Stomach (tissue), 9 donors: ENCODE measurements around the gene ROCK1. TPM values are rescaled to one million over a fixed set of nuclear protein-coding genes. Genes with fewer than 3 reads are reported as not detected.
A peak's percentile ranks its signal among the peaks of the same experiment; 100 is the strongest.
"Not testable (repeated sequence)": the region's sequence is repeated elsewhere in the genome, so short reads cannot be mapped to it uniquely, and the experiment has no call there.

Experiments
- DNase-seq, 2 donors: peaks; one replicate each; pipeline versions ENCODE4 v3.0.0 to v3.0.0-alpha.2; 2013 to 2019
- H3K27ac ChIP-seq, 5 donors: fragments of 200-600 bp in 4 of 5; sonication (generic) in 4 of 5; one replicate each; pipeline ENCODE4 v1.5.1; 2013 to 2019; ENCODE audit warnings: mild to moderate bottlenecking in 1 of 5, moderate library complexity in 1 of 5
- H3K27me3 ChIP-seq, 3 donors: fragments of 200-600 bp; sonication (generic); one replicate each; pipeline ENCODE4 v1.5.1; 2017 to 2019; ENCODE audit warnings: mixed run types in 1 of 3
- H3K36me3 ChIP-seq, 4 donors: fragments of 200-600 bp; sonication (generic); 1 replicate in 3 of 4; 2 replicates in 1 of 4; pipeline ENCODE4 v1.5.1; 2016 to 2019
- H3K4me1 ChIP-seq, 4 donors: fragments of 200-600 bp; sonication (generic); one replicate each; pipeline ENCODE4 v1.5.1; 2016 to 2019
- H3K4me3 ChIP-seq, 4 donors: fragments of 200-600 bp; sonication (generic) in 3 of 4; one replicate each; pipeline ENCODE4 v1.5.1; 2016 to 2019; ENCODE audit warnings: mild to moderate bottlenecking in 1 of 4
- H3K9me3 ChIP-seq, 4 donors: fragments of 200-600 bp; sonication (generic); one replicate each; pipeline ENCODE4 v1.5.1; 2016 to 2019
- CTCF ChIP-seq, 7 experiments: fragments of 450-650 bp in 4 of 7; fragments of 200-600 bp in 3 of 7; sonication (generic) in 3 of 7; IDR thresholded peaks; one replicate each; pipeline ENCODE4 v1.5.1; 2016 to 2019; ENCODE audit warnings: antibody characterized with exemption in 7 of 7, control low read depth in 2 of 7, mild to moderate bottlenecking in 1 of 7
- EP300 ChIP-seq: sonication (generic); formaldehyde crosslinking; IDR thresholded peaks from one replicate; pipeline ENCODE4 v1.6.1; 2017; ENCODE audit warnings: antibody characterized with exemption
- POLR2A ChIP-seq, 4 donors: fragments of 450-650 bp; IDR thresholded peaks; one replicate each; pipeline ENCODE4 v1.6.1; 2016; ENCODE audit warnings: antibody characterized with exemption in 4 of 4, control low read depth in 2 of 4, mild to moderate bottlenecking in 1 of 4, moderate library complexity in 1 of 4
- POLR2AphosphoS5 ChIP-seq, 3 donors: sonication (generic); formaldehyde crosslinking; IDR thresholded peaks; one replicate each; pipeline ENCODE4 v1.6.1; 2016; ENCODE audit warnings: antibody characterized with exemption in 3 of 3
- WGBS, 5 donors: extraction: QIAGEN DNeasy Blood & Tissue Kit in 3 of 5; methylation state at CpG; one replicate each; pipeline versions ENCODE4 v1.1.5 to v1.1.7; 2013 to 2018; 5-methylcytosine and 5-hydroxymethylcytosine counted together
- intact Hi-C: fragments of 100-400 bp; cut with DNase I; formaldehyde crosslinking; loops from one replicate; pipeline ENCODE4 v1.15.1; 2023; ENCODE audit warnings: low total_unique reads
- polyA plus RNA-seq, 3 donors: library from polyadenylated mRNA; stranded (reverse); fragments of 200-250 nt; gene quantifications; one replicate each; pipeline ENCODE4 v1.2.3, GENCODE V29; 2013
- small RNA-seq, 4 donors: library from RNA; depleted of rRNA; stranded (forward); fragments of <200 nt; gene quantifications; one replicate each; pipeline ENCODE3, GENCODE V24; 2016
- total RNA-seq, 5 donors: library from RNA; depleted of rRNA; stranded (reverse); fragments of >200 nt; gene quantifications; one replicate each; pipeline versions ENCODE4 v1.1.0 to v1.2.3, GENCODE V29; 2014 to 2016
- donor health status: healthy with polysubstance abuse.
- donor health status: Bipolar disorder and iron deficiency.
- donor health status: healthy.

Gene ROCK1
- total and polyA plus RNA-seq, 8 donors = 6.5 to 215 (median 65.8) TPM

- intact Hi-C loops = no loop called here
- Histone ChIP-seq H3K9me3 (no peaks in the 10 kb centered on the region), H3K27me3 (no peaks in the 10 kb centered on the region), H3K4me3 (no peak overlapping the region), H3K36me3 (peaks cover 8 to 90% (median 89%) of the 10 kb centered on the region in 4 donors), H3K4me1 (peaks cover 0 to 9% (median 4%) of the 10 kb centered on the region in 4 donors), H3K27ac (no peak overlapping the region)
- peak in 1 of 2 donors; percentile 23 for DNase-seq
- TF ChIP-seq CTCF (IDR thresholded peaks at IDR 0.05) (peak in 4 of 7 experiments; percentile 11 to 29 (median 23)), POLR2A (IDR thresholded peaks at IDR 0.05) (no peak)
Observed at GRCh38 chr18:20971886-20972267, 139.7 kb downstream of the ROCK1 start.

- Histone ChIP-seq H3K27ac (no peak overlapping the region), H3K4me3 (no peak overlapping the region), H3K4me1 (no peaks in the 10 kb centered on the region), H3K9me3 (no peaks in the 10 kb centered on the region), H3K27me3 (no peaks in the 10 kb centered on the region), H3K36me3 (peaks cover 8 to 70% (median 67%) of the 10 kb centered on the region in 4 donors)
- no peak for DNase-seq
- no peak for TF ChIP-seq POLR2A (IDR thresholded peaks at IDR 0.05)
- TF ChIP-seq CTCF (IDR thresholded peaks at IDR 0.05) = no peak
- no peak for TF ChIP-seq EP300
- no peak for TF ChIP-seq POLR2AphosphoS5 (IDR thresholded peaks at IDR 0.05)
- intact Hi-C loops = no loop called here
- WGBS, 5 donors = 88 to 100% (median 98%) methylated on average over 2 of the region's 2 CpGs
Observed at GRCh38 chr18:20966795-20967194, 144.8 kb downstream of the ROCK1 start.

GRCh38 chr18:20963027-20963426, 148.6 kb downstream of the ROCK1 start:
- intact Hi-C loops = no loop called here
- DNase-seq = no peak
- Histone ChIP-seq H3K27me3 (no peaks in the 10 kb centered on the region), H3K36me3 (peaks cover 8 to 56% (median 39%) of the 10 kb centered on the region in 4 donors), H3K27ac (no peak overlapping the region), H3K9me3 (no peaks in the 10 kb centered on the region), H3K4me3 (no peak overlapping the region), H3K4me1 (no peaks in the 10 kb centered on the region)
- WGBS, 5 donors = 95 to 99% (median 96%) methylated on average over 2 of the region's 2 CpGs
- TF ChIP-seq POLR2A (IDR thresholded peaks at IDR 0.05) = no peak
- TF ChIP-seq POLR2AphosphoS5 (IDR thresholded peaks at IDR 0.05) = no peak
- no peak for TF ChIP-seq EP300
- TF ChIP-seq CTCF (IDR thresholded peaks at IDR 0.05) = no peak

- Histone ChIP-seq H3K36me3 (peaks cover 7 to 44% (median 30%) of the 10 kb centered on the region in 4 donors), H3K4me3 (no peak overlapping the region), H3K4me1 (no peaks in the 10 kb centered on the region), H3K27me3 (no peaks in the 10 kb centered on the region), H3K27ac (no peak overlapping the region), H3K9me3 (peaks cover 0 to 5% (median 0%) of the 10 kb centered on the region in 4 donors)
- WGBS, 5 donors = 32 to 58% (median 40%) methylated on average over 1 of the region's 1 CpG
- TF ChIP-seq CTCF (IDR thresholded peaks at IDR 0.05) (no peak), EP300 (no peak), POLR2A (IDR thresholded peaks at IDR 0.05) (no peak), POLR2AphosphoS5 (IDR thresholded peaks at IDR 0.05) (no peak)
- intact Hi-C loops = no loop called here
- DNase-seq = no peak
Observed at GRCh38 chr18:20960735-20961134, 150.9 kb downstream of the ROCK1 start.

- H3K27me3 ChIP-seq, H3K4me1 ChIP-seq, H3K9me3 ChIP-seq, intact Hi-C loops, DNase-seq, H3K27ac ChIP-seq, H3K4me3 ChIP-seq: not testable (repeated sequence)
- H3K36me3 ChIP-seq = peaks cover 0 to 33% (median 30%) of the 10 kb centered on the region in 4 donors
- 70 to 85% (median 72%) methylated on average over 2 of the region's 2 CpGs for WGBS, 5 donors
Observed at GRCh38 chr18:20950827-20951226, 160.8 kb downstream of the ROCK1 start.

Small RNA genes lying within 50 kb of the gene (small RNA-seq; reads per million reads assigned to genes)
- 0 reads per million in 4 donors for gene RNU6-120P

Other genes with a start within 250 kb of the ROCK1 start
- gene GREB1L, start 130.4 kb upstream of the ROCK1 start, total RNA-seq = 10 to 100 TPM in 1 of 5 donors, 1 to 10 TPM in 1, under 1 TPM in 3; 0.43 to 77.6 (median 0.87) TPM
- gene GREB1L, start 130.4 kb upstream of the ROCK1 start, polyA plus RNA-seq = under 1 TPM in 2 of 3 donors, not detected in 1; 0.15 TPM